ENCODE measurements around the gene USP34.
A peak's percentile ranks its signal among the peaks of the same experiment; 100 is the strongest.

The USP34 gene

DNA sequence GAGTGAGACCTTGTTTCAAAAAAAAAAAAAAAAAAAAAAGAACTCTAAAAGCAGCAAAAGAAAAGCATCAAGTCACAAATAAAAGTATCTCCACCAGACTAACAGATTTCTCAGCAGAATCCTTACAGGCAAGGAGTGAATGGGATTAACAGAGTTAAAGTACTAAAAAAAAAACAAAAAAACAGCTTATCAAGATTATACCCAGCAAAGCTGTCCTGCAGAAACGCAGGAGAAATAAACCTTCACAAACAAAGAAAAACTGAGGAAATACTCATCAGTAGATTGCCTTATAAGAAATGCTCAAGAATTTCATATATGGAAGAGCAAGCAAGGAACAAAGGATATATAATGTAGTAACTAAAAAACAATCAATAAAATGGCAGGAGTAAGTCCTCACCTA, 35.6 kb downstream of the USP34 start:
- TF ChIP-seq, protein P1, sequence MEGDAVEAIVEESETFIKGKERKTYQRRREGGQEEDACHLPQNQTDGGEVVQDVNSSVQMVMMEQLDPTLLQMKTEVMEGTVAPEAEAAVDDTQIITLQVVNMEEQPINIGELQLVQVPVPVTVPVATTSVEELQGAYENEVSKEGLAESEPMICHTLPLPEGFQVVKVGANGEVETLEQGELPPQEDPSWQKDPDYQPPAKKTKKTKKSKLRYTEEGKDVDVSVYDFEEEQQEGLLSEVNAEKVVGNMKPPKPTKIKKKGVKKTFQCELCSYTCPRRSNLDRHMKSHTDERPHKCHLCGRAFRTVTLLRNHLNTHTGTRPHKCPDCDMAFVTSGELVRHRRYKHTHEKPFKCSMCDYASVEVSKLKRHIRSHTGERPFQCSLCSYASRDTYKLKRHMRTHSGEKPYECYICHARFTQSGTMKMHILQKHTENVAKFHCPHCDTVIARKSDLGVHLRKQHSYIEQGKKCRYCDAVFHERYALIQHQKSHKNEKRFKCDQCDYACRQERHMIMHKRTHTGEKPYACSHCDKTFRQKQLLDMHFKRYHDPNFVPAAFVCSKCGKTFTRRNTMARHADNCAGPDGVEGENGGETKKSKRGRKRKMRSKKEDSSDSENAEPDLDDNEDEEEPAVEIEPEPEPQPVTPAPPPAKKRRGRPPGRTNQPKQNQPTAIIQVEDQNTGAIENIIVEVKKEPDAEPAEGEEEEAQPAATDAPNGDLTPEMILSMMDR (IDR thresholded peaks at IDR 0.05; ENCODE audit: low read depth, low read length, missing control alignments), result no peak

DNA sequence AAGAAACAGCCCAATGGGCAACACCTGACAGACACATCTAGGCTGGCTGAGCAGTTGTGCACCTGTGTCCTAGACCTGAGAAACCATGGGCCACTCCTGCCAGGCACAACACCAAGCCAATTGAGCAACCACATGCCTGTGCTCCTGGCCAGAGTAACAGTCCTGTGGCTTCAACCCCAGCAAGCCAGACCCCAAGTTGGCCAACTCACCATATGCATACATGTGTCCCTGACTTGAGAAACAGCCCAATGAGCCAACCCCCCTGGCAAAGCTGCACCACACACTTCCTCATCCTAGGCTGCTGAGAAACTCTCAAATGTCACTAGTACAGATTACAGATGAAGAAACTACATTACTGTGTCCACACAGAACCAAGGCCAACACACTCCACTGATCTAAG, 36.6 kb downstream of the USP34 start:
- TF ChIP-seq, protein P1 (IDR thresholded peaks at IDR 0.05; ENCODE audit: low read depth, low read length, missing control alignments), result no peak

More for the DNA sequence above, 35.6 kb downstream of the USP34 start:
- no peak overlapping the region for H3K27ac ChIP-seq
- no peaks in the 10 kb centered on the region for H3K27me3 ChIP-seq (replicated peaks)
- DNase-seq, result no peak
- no peak overlapping the region for H3K4me3 ChIP-seq (ENCODE audit: low read depth, low read length)
- no peaks in the 10 kb centered on the region for H3K36me3 ChIP-seq (replicated peaks)
- in situ Hi-C loops (cut with HindIII; ENCODE audit: low pct_ligation_motif_present, low sequenced_read_pairs), result no loop called here

DNA sequence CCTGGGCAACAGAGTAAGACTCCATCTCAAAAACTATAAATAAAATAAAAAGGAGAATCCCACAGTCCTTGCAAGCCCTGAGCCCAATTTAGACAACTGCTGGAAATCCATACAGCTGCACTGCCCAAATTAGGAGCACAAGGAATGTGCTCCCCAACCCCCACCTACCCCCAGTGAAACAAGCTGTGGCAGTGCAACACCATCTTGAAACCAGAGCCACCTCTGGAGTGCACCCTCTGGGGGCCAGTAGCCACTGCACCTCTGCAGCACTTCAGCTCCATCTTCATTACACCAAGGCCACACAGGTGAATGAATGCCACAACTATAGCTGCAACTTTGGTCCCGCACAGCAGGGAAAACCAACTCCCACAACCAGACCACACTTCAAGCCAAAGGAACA, 37.3 kb downstream of the USP34 start:
- DNase-seq, result no peak
- H3K4me3 ChIP-seq (ENCODE audit: low read depth, low read length), result no peak overlapping the region
- in situ Hi-C loops (cut with HindIII; ENCODE audit: low pct_ligation_motif_present, low sequenced_read_pairs), result no loop called here
- TF ChIP-seq, protein P1 (IDR thresholded peaks at IDR 0.05; ENCODE audit: low read depth, low read length, missing control alignments), result no peak
- no peaks in the 10 kb centered on the region for H3K36me3 ChIP-seq (replicated peaks)
- H3K27ac ChIP-seq, result no peak overlapping the region
- no peaks in the 10 kb centered on the region for H3K27me3 ChIP-seq (replicated peaks)

More for the DNA sequence above, 36.6 kb downstream of the USP34 start:
- Histone ChIP-seq H3K27me3 (replicated peaks) (no peaks in the 10 kb centered on the region), H3K4me3 (ENCODE audit: low read depth, low read length) (no peak overlapping the region), H3K36me3 (replicated peaks) (no peaks in the 10 kb centered on the region), H3K27ac (no peak overlapping the region)
- no peak for DNase-seq
- in situ Hi-C loops (cut with HindIII; ENCODE audit: low pct_ligation_motif_present, low sequenced_read_pairs), result no loop called here

DNA sequence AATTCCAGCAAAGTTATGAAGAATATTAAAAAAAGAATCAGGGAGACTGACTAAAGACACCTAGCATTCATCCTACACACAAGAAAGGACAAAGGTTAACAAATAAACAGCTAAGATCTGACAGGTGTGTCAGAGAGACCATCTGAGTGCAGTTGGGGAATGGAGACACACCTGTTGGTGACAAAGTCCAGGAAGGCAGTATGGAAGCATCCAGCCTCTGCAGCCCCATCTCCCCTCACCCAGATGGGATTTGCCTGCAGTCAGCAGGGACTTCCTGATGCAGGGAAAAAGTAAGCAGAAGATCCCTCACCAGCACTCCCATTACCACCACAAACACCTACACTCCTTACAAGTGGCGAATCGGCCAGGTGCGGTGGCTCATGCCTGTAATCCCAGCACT, 37.9 kb downstream of the USP34 start:
- TF ChIP-seq, protein P1 (IDR thresholded peaks at IDR 0.05; ENCODE audit: low read depth, low read length, missing control alignments), result no peak
- no peak for DNase-seq
- Histone ChIP-seq H3K4me3 (ENCODE audit: low read depth, low read length) (no peak overlapping the region), H3K27ac (no peak overlapping the region), H3K27me3 (replicated peaks) (no peaks in the 10 kb centered on the region), H3K36me3 (replicated peaks) (no peaks in the 10 kb centered on the region)
- in situ Hi-C loops (cut with HindIII; ENCODE audit: low pct_ligation_motif_present, low sequenced_read_pairs), result no loop called here

DNA sequence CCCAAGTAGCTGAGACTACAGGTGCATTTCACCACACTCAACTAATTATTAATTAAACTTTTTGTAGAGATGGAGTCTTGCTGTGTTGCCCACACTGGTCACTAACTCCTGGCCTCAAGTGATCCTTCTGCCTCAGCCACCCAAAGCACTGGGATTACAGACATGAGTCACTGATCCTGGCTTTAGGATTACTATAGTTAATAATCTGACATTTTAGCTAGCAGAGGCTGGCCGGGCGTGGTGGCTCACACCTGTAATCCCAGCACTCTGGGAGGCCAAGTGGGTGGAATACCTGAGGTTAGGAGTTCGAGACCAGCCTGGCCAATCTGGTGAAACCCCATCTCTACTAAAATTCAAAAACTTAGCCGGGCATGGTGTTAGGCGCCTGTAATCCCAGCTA, 39.5 kb downstream of the USP34 start:
- Histone ChIP-seq H3K27ac (no peak overlapping the region), H3K27me3 (replicated peaks) (no peaks in the 10 kb centered on the region), H3K36me3 (replicated peaks) (no peaks in the 10 kb centered on the region), H3K4me3 (ENCODE audit: low read depth, low read length) (no peak overlapping the region)
- in situ Hi-C loops (cut with HindIII; ENCODE audit: low pct_ligation_motif_present, low sequenced_read_pairs), result no loop called here
- TF ChIP-seq, protein P1 (IDR thresholded peaks at IDR 0.05; ENCODE audit: low read depth, low read length, missing control alignments), result no peak
- no peak for DNase-seq

DNA sequence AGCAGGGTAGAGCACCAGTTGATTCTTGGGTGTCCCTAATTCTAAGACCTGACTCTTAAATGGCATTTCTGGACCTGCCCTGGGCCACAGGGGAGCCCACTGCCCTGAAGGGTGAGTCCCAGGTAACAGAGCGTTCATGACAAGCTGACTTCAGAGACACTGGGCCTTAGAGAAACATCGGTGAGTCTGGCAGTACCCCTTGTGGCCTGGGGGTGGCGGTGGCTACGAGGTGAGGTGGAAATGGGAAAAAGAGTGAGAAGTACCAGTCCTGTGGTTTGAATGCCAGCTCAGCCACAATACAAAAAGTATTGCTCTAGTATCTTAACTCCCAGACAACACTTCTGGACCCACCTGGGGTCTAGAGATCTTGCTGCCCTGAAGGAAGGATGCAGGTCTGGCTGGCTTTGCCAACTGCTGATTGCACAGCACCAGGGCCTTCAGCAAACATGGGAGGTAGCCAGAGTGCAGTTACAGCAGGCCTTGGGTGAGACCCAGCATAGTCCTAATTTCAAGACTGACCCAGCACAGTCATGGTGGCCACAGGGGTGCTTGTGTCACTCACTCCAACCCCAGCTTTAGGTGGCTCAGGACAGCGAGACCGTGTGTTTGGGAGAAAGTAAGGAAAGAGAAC, 44.5 kb downstream of the USP34 start:
- Histone ChIP-seq H3K27ac (no peak overlapping the region), H3K27me3 (replicated peaks) (no peaks in the 10 kb centered on the region), H3K36me3 (replicated peaks) (no peaks in the 10 kb centered on the region), H3K4me3 (ENCODE audit: low read depth, low read length) (no peak overlapping the region)
- TF ChIP-seq, protein P1 (IDR thresholded peaks at IDR 0.05; ENCODE audit: low read depth, low read length, missing control alignments), result peak; percentile 79
- in situ Hi-C loops (cut with HindIII; ENCODE audit: low pct_ligation_motif_present, low sequenced_read_pairs), result no loop called here
- DNase-seq, result no peak

Data from brain microvascular endothelial cell (primary cell).